ENCODE data around the gene CLMN. TPM values are rescaled to one million over a fixed set of nuclear protein-coding genes. Genes with fewer than 3 reads are reported as not detected.

Gene CLMN
- total and polyA plus RNA-seq, 10 of the 15 experiments (the other 5 are each of a cell fraction or from before 2014, with no cell fraction given): 7.8 to 49.3 (median 18.5) TPM

- CTCF ChIA-PET: interaction anchor here (0.6 to 1.6 kb wide), 7 partner anchors 8 to 248 kb away, joined by 3 to 8 read pairs (median 3); no protein-coding TSS in a partner anchor
- no peak overlapping the region for H2AFZ ChIP-seq (ENCODE audit: control insufficient read depth, low read depth, low read length)
- H3K4me3 ChIP-seq: no peak overlapping the region
- BruUV-seq (replicated peaks): no TSS peak
- H3K4me1 ChIP-seq (ENCODE audit: control insufficient read depth, insufficient read depth, low read length): peaks cover 30% of the 10 kb centered on the region
- 11% methylated on average over 2 of the region's 2 CpGs for WGBS (ENCODE audit: insufficient coverage, insufficient replicate concordance, low lambda C conversion rate, missing lambda C conversion rate)
- ATAC-seq (peak; percentile 19), DNase-seq (ENCODE audit: low read depth, low spot score) (no peak), FAIRE-seq (no peak)
- H3K36me3 ChIP-seq (ENCODE audit: control insufficient read depth in 2 of 2, insufficient read depth in 2 of 2, low read length in 1 of 2): no peaks in the 10 kb centered on the region
- POLR2A ChIA-PET: interaction anchor here (0.6 to 1.0 kb wide), 3 partner anchors 37 to 112 kb away, joined by 3 read pairs; no protein-coding TSS in a partner anchor
- SMC1A ChIA-PET (ENCODE audit: uncharacterized antibody, unreplicated experiment): interaction anchor here (0.6 to 3.0 kb wide), 14 partner anchors 8 to 86 kb away, joined by 3 to 14 read pairs (median 4); no protein-coding TSS in a partner anchor
- in situ Hi-C loops (cut with MboI): no loop called here
- no peak overlapping the region for H3K27ac ChIP-seq (ENCODE audit: control insufficient read depth, insufficient read depth)
- RAD21 ChIA-PET (ENCODE audit: unreplicated experiment): interaction anchor here (1.0 to 3.5 kb wide), 9 partner anchors 9 to 63 kb away, joined by 3 to 18 read pairs (median 4); no protein-coding TSS in a partner anchor
- H3K27me3 ChIP-seq (replicated peaks in 1 of 2; ENCODE audit: control insufficient read depth in 2 of 2, insufficient read depth in 2 of 2, low read length in 1 of 2): no peaks in the 10 kb centered on the region
- H4K20me1 ChIP-seq (ENCODE audit: control insufficient read depth, insufficient read depth): no peaks in the 10 kb centered on the region
- H3K4me2 ChIP-seq (ENCODE audit: control insufficient read depth, insufficient read depth): peak overlapping the region; percentile 56
- no peaks in the 10 kb centered on the region for H3K9me3 ChIP-seq (replicated peaks; ENCODE audit: control insufficient read depth, insufficient read depth, low read length)
- H3K9ac ChIP-seq (ENCODE audit: control insufficient read depth, insufficient read depth, low read length): no peak overlapping the region
- intact Hi-C loops (cut with micrococcal nuclease; ENCODE audit: unreplicated experiment): no loop called here
- peak; percentile 83 for TF ChIP-seq MEF2B (IDR thresholded peaks at IDR 0.05; ENCODE audit: partially characterized antibody, poor library complexity, severe bottlenecking)
- 0 out of 2 replicates have a peak, but pooled peaks have one; percentile 5 for TF ChIP-seq JUNB (IDR thresholded peaks at IDR 0.05)
- TF ChIP-seq MEF2A (IDR thresholded peaks at IDR 0.05; ENCODE audit: insufficient read depth, low read depth, low read length): peak; percentile 92
- 0 out of 2 replicates have a peak, but pooled peaks have one; percentile 41 for TF ChIP-seq ATF2 (IDR thresholded peaks at IDR 0.05; ENCODE audit: low read length)
- TF ChIP-seq CHD1 (IDR thresholded peaks at IDR 0.05; ENCODE audit: low read depth, low read length): no peak
- TF ChIP-seq MTA2 (IDR thresholded peaks at IDR 0.05; ENCODE audit: low read depth): 0 out of 2 replicates have a peak, but pooled peaks have one; percentile 13
- peak; percentile 58; the same call in 1 of the 2 replicates for TF ChIP-seq NFIC (IDR thresholded peaks at IDR 0.05; ENCODE audit: low read depth, low read length)
- peak; percentile 83 for TF ChIP-seq RUNX3 (IDR thresholded peaks at IDR 0.05; ENCODE audit: low read length)
- TF ChIP-seq PKNOX1 (IDR thresholded peaks at IDR 0.05): 0 out of 2 replicates have a peak, but pooled peaks have one; percentile 23
- no peak for TF ChIP-seq TAF1 (IDR thresholded peaks at IDR 0.05; ENCODE audit: borderline replicate concordance, low read depth, low read length)
- 0 out of 2 replicates have a peak, but pooled peaks have one; percentile 12 for TF ChIP-seq ATF7 (IDR thresholded peaks at IDR 0.05; ENCODE audit: low read depth)
- TF ChIP-seq FOXM1 (IDR thresholded peaks at IDR 0.05; ENCODE audit: low read depth, low read length): peak; percentile 23; the same call in 1 of the 2 replicates
- TF ChIP-seq BMI1 (IDR thresholded peaks at IDR 0.05; ENCODE audit: borderline replicate concordance): no peak
- TF ChIP-seq CREM (IDR thresholded peaks at IDR 0.05; ENCODE audit: low read depth): peak; percentile 18; the same call in 1 of the 2 replicates
- TF ChIP-seq ZNF274 (IDR thresholded peaks at IDR 0.05; ENCODE audit: insufficient read depth, insufficient read length): no peak
- TF ChIP-seq MTA3 (IDR thresholded peaks at IDR 0.05; ENCODE audit: borderline replicate concordance, low read length): 0 out of 2 replicates have a peak, but pooled peaks have one; percentile 39
- no peaks in the 10 kb centered on the region for H3K79me2 ChIP-seq (ENCODE audit: control insufficient read depth, insufficient read depth, low read length)
Measured at GRCh38 chr14:95270203-95270602, 49.5 kb downstream of the CLMN start.

Data from GM12878 (cell line).